Pons (tissue), 1 donor: Measurements from ENCODE around the gene IGLON5.
A peak's percentile ranks its signal among the peaks of the same experiment; 100 is the strongest.

Source experiments
- DNase-seq: peaks from one replicate; pipeline ENCODE4 v3.0.0-alpha.2; 2016; ENCODE audit warnings: low spot score

The IGLON5 gene

DNA sequence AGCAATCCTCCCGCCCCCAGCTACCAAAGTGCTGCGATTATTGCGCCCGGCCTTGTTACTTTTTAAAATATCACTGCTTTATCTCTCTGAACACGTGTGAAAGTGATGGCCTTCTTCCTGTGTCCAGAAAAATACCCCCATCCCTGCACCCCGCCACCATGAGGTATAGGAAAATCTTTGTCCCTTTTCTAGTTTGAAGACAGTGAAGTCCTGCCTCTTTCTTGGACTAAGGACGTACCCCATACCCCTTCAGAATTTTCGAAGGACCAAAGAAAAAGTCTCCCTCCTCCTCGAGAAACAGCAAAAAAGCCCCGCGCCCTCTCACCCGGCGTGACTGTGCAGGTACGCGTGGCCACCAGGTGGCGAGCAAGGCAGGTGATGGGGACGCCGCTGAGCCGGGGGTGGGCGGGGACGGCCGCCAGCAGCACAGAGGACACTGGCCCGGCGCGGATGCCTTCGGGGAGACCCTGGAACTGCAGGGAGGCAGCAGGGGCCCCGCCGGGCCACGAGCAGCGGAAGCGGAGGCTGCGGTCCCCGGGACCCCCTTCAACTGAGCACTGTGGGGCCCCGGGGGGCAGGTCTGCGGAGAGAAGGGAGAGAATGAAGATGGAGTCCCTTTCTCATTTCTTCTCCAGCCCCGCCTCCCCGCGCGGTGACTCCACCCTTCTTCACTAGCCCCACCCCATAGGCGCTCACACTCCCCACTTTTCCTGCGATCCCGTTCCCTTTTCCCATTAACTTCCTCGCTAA lies 27.3 kb downstream of the IGLON5 start:
- DNase-seq, result peak; percentile 53

DNA sequence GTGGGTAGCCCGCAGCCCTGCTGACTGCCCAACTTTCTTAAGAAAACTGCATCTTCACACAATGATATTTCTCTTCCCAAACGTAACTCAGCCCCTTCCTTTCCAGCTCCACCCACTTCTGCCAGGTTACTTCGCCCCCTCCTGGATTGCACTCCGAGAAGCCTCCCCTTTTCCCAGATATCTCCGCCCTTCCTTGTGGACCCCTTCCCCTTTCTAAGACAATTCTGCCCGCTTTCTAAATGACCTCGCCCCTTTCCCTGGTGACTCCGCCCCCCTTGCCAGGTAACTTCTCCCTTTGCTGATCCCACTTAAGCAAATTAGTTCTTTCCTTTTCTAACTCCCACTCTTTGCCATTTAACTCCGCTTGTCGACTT lies 27.9 kb downstream of the IGLON5 start:
- DNase-seq, result no peak

- peak; percentile 90 for DNase-seq
These were observed 28.5 kb downstream of the IGLON5 start for GRCh38 chr19:51339687-51340656.

- no peak for DNase-seq
These were observed 29.6 kb downstream of the IGLON5 start for GRCh38 chr19:51341066-51341465.

GRCh38 chr19:51341976-51342580 lies 30.6 kb downstream of the IGLON5 start, which contains the start of gene VSIG10L:
VSIG10L (minus strand) TSS chr19:51342139; CDS start chr19:51342124, 15 bp downstream.
- no peak for DNase-seq

- no peak for DNase-seq
These were observed 31.5 kb downstream of the IGLON5 start for GRCh38 chr19:51342631-51343569.

DNA sequence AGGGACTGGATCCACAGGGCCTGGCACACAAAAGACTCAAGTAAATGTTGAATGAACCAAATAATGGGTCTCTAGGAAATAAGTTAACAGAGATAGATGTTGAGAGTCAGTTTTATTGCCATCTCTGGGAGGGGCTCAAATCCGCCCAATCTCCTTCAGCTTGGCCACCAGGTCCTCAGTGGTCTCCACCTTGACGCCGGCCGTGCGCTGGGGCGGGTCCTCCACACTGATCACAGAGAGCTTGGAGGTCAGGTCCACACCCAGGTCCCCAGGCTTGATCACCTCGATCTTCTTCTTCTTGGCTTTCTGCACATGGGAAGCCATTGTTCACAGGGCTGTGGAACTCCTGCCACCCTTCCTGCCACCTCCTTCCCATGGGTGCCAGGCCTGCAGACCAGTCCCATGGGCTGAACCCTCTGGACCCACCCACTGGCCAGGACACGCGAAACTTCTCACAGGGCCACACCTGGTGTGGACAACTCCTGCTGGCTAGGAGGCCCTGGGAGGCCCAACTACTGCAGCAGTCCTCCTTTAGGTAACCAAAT lies 33.7 kb downstream of the IGLON5 start:
- no peak for DNase-seq

DNA sequence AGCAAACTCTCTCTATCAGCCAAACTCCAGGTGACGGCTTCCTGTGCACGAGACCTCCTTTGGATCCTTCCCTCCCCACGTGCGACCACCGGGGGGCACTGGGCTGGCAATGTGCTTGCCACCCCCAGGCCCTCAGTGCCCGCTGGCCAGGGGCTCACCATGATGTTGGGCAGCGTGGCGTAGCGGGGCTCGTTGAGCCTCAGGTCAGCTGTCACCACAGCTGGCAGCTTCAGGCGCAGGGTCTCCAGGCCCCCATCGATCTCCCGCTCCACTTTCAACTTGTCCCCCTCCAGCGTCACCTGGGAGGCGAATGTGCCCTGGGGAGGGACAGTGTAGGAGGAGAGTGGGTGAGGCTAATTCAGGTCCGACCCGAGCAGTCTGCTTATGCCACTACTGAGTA lies 35.3 kb downstream of the IGLON5 start:
- DNase-seq, result no peak

DNA sequence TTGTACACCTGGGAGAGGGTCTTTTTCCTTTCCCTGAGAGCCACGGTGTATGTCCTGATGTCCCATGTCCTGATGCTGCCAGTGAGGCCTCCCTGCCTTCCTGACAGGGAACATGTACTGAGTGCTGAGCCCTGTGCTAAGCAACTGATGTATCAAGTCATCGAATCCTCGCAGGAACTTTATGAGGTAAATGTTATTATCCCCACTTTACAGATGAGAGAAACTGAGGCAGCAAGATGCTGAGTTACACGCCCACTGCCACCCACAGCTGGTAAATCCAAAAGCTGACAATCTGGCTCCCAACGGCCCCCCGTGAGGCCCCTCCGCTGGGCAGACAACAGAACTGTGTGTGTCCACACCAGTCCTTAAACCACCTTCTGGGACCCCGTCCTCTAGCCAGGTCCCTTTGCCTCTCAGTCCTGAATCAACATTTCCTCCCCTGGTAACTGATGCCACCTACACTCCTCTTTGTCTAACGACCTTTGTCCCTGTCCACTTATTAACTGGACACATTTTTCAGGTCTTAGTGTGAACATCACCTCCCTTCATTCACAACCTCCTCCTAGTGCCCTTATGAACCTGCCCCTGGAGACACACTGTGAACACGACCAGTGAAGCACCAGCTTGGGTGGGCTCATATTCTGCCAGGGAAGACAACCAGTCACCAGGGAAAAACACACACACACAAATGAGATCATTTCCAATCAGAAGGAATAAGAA lies 35.9 kb downstream of the IGLON5 start:
- no peak for DNase-seq

DNA sequence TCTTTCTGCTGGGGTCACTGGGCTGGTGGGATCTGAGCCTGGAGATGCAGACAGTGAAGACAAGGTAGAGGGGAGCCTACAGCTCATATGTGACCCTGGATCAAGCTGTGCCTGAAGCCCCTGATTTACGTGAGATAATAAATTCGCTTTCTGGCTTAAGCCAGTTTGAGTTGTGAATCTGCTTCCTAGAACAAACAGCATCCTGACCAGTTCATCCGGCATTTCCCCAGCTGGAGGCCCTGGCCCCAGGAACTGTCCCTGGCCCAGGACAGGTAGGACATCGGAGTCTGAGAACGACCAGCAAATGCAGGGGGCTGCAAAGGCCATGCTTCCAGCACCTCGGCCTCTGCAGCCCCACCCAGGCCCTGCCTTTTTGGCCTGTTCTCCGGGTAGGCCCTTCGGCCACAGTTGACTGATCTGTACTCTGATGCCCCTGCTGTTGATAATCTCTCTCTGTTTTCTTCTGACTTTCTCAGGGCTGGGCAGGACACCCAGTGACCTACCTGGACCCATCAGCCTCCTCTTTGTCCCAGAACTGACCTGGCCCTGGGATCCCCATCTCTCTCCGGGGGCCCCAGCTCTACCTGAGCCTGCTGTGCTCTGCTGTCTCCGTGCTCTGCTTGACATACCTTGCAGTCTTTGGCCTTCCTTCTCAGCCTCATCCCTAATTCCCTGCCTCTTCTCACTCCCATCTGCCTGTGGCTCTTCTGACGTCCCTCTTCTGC lies 40.0 kb downstream of the IGLON5 start:
- no peak for DNase-seq

- DNase-seq, result no peak
These were observed 41.4 kb downstream of the IGLON5 start for GRCh38 chr19:51352783-51353360.

DNA sequence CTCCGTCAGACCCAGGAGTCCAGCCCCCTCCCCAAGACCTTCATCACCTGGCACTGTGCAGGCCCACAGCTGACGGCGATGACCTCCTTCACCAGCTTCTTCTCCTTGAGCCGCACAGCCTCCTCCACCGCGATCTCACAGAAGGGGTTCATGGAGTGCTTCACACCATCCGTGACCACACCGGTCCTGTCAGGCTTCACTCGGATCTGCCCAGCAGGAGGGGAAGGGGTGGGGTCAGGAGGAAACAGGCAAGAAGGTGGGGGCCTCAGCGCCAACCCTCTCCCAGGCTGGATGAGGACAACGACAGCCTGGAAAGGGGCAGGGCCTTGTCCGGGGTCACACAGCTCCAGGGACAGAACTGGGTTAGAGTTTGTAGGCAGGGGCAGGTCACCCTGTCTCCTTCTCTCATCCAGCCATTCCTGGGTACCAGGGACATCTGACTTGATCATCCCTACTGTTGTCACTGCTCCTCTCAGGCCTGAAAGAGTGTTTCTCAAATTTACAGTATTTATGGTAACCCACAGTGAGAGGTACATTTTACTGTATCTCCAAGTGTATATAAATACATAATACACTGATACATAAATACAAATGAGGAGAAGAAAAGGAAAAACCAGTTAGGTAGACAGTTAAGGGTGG lies 42.8 kb downstream of the IGLON5 start:
- no peak for DNase-seq

DNA sequence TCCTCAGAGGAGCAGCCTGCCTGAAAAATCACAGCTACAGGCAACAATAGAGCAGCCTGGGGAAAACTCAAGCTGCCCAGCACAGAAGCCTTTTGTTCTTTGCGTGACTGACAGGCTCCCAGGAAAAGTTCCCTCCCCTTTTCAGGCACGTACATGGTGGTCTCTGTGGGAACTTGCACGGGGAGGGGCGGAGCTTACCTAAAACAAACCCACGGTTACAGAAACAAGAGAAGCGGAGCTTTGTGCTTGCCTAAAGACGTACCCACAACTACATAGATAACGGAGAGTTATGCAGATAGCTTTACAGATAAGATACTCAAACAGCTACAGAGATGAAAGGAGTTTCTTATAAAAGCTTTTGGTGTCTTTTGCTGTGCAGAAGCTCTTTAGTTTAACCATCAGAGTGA lies 43.3 kb downstream of the IGLON5 start:
- DNase-seq, result peak; percentile 90

- DNase-seq, result no peak
These were observed 44.8 kb downstream of the IGLON5 start for GRCh38 chr19:51356159-51356801.

DNA sequence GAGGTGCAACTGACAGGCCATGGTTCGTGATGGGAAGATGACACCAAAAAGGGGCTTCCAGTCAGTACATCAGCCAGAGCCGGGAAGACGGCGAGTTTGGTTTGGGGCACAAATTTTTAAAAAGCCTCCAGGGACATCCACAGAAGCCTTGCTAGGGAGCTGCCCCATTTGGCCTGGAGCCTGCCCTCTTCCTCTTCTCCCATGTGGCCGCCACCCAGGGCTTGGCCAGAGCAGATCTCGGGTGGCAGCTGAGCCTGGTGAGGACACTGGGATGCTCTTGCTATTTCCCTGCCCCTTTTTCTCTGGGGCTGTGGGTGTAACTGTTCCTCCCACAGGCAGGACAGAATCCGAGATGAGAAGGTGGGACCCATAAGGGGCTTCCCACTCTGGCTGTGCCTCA lies 46.5 kb downstream of the IGLON5 start:
- no peak for DNase-seq

GRCh38 chr19:51359294-51359693 lies 47.9 kb downstream of the IGLON5 start:
- peak; percentile 37 for DNase-seq

GRCh38 chr19:51361239-51361638 lies 49.8 kb downstream of the IGLON5 start:
- DNase-seq, result no peak
